Endothelial cell of umbilical vein (primary cell): ENCODE measurements around the gene RMDN2.
"Not testable (repeated sequence)": the region's sequence is repeated elsewhere in the genome, so short reads cannot be mapped to it uniquely, and the experiment has no call there.

Source experiments
- EZH2 ChIP-seq: IDR thresholded peaks from 2 replicates; pipeline ENCODE4 v1.6.1; 2012; ENCODE audit warnings: borderline replicate concordance, low read depth, mild to moderate bottlenecking, moderate library complexity, low read length, inconsistent platforms; ENCODE audit not compliant: severe bottlenecking
- FOS ChIP-seq: IDR thresholded peaks from 2 replicates; pipeline ENCODE4 v1.6.1; 2011; ENCODE audit warnings: mild to moderate bottlenecking, low read length, moderate library complexity, borderline replicate concordance; ENCODE audit not compliant: insufficient read depth
- GATA2 ChIP-seq: IDR thresholded peaks from 2 replicates; pipeline ENCODE4 v1.7.0; 2011; ENCODE audit warnings: low read depth, mild to moderate bottlenecking, moderate library complexity, mixed read lengths, low read length; ENCODE audit not compliant: insufficient read length, insufficient read depth
- JUN ChIP-seq: IDR thresholded peaks from 2 replicates; pipeline ENCODE4 v1.6.1; 2011; ENCODE audit warnings: borderline replicate concordance, low read depth; ENCODE audit not compliant: insufficient read length, insufficient read depth
- MYC ChIP-seq: IDR thresholded peaks from one replicate; pipeline ENCODE4 v1.6.1; 2011; ENCODE audit warnings: mild to moderate bottlenecking, low read depth, low read length
- POLR2A ChIP-seq: IDR thresholded peaks from 2 replicates; pipeline ENCODE4 v1.6.1; 2012; ENCODE audit warnings: low read depth, mild to moderate bottlenecking, control low read depth, low read length
- POLR2AphosphoS5 ChIP-seq: IDR thresholded peaks from 2 replicates; pipeline ENCODE4 v1.6.1; 2012; ENCODE audit warnings: low read depth, mild to moderate bottlenecking, control low read depth, low read length, moderate library complexity; ENCODE audit not compliant: insufficient read depth
- TF ChIP-seq, protein P1 (sequence below): IDR thresholded peaks from 2 replicates; pipeline ENCODE4 v1.6.1; 2011; ENCODE audit not compliant: insufficient read depth, insufficient read length
- TF ChIP-seq, protein P2 (sequence below), 2 donors: IDR thresholded peaks; 1 replicate in 1 of 2; 2 replicates in 1 of 2; pipeline ENCODE4 v1.5.1; 2011; ENCODE audit warnings: low read length in 2 of 2, mild to moderate bottlenecking in 2 of 2, moderate library complexity in 2 of 2, control low read depth in 1 of 2, inconsistent platforms in 1 of 2, low read depth in 1 of 2; ENCODE audit not compliant: insufficient read depth in 1 of 2; ENCODE audit errors: extremely low read depth in 1 of 2

GRCh38 chr2:37963901-37964300 is 38.8 kb downstream of the RMDN2 start:
- not testable (repeated sequence) for TF ChIP-seq POLR2A, POLR2AphosphoS5, JUN, GATA2, EZH2, FOS, MYC
- TF ChIP-seq, protein P1, sequence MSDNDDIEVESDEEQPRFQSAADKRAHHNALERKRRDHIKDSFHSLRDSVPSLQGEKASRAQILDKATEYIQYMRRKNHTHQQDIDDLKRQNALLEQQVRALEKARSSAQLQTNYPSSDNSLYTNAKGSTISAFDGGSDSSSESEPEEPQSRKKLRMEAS, result not testable (repeated sequence)
- TF ChIP-seq, protein P2, sequence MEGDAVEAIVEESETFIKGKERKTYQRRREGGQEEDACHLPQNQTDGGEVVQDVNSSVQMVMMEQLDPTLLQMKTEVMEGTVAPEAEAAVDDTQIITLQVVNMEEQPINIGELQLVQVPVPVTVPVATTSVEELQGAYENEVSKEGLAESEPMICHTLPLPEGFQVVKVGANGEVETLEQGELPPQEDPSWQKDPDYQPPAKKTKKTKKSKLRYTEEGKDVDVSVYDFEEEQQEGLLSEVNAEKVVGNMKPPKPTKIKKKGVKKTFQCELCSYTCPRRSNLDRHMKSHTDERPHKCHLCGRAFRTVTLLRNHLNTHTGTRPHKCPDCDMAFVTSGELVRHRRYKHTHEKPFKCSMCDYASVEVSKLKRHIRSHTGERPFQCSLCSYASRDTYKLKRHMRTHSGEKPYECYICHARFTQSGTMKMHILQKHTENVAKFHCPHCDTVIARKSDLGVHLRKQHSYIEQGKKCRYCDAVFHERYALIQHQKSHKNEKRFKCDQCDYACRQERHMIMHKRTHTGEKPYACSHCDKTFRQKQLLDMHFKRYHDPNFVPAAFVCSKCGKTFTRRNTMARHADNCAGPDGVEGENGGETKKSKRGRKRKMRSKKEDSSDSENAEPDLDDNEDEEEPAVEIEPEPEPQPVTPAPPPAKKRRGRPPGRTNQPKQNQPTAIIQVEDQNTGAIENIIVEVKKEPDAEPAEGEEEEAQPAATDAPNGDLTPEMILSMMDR (IDR thresholded peaks at IDR 0.05; ENCODE audit: extremely low read depth in 1 of 2, insufficient read depth in 1 of 2, low read depth in 1 of 2, low read length in 2 of 2), result not testable (repeated sequence)
